CD4-positive, alpha-beta T cell treated with Interleukin-4 for 1 hour (primary cell): Measurements from ENCODE around the gene LSMEM2.
"Not testable (repeated sequence)": the region's sequence is repeated elsewhere in the genome, so short reads cannot be mapped to it uniquely, and the experiment has no call there.

Experiments
- DNase-seq, 2 donors: peaks; one replicate each; pipeline ENCODE4 v3.0.0-alpha.2; 2020 to 2022

The LSMEM2 gene

DNA sequence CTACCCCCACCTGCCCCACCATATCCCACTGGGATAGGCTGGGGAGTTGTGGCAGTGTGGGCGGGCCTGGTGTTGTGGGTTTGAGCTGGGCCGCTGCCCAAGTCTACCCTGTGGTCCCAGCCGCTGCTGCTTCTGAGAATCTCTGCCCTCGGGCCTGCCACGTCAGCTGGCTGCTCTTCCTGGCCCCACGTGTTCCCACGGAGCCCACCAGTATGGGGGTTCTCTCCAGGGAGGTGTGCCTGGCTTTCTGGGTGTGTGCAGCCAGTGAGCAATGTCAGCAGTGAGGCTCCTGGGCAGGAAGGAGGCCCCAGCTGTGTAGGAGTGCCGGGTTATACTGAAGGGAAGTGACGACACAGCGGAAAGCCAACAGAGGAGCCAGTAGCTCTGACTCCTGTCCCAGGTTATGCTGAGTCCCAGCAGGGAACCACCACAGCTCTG is 32.4 kb upstream of the LSMEM2 start:
- peak; percentile 82 to 86 for DNase-seq

DNA sequence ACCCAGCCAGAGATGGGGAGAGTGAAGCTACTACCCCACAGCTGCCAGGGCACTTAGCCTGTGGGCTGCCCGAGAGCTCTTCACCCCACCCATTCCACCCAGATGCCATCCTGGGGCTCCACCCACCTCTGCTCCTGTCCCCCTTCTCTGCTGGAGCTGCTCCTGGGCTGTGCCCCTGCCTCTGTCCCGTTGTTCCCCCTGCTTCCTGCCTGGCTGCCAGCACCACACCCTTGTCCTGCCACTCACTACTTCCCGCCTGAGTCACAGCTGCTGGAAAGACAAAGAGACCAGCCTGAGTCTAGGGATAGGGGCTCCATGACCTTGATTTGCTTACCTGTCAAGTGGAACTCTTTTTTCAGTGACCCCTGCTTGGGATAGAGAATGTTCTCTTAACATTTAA is 30.5 kb upstream of the LSMEM2 start:
- no peak for DNase-seq

DNA sequence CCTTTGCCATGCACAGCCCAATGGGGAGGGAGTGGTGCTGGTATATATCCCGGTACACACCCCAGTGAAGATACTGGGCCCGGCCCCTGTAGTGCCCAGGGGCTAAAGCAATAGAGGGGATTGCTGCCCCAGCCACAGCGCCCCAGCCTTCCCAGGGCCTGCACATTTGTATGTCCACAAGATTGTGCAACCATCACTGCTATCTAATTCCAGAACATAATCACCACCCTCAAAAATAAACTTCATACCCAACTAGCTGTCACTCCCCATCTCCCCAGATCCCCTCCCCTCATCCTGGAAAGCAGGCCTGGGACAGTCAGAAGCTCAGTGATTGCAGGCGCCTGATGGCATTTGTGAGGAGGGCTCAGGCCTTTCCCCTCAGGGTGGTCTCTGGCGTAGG is 29.4 kb upstream of the LSMEM2 start:
- no peak for DNase-seq

DNA sequence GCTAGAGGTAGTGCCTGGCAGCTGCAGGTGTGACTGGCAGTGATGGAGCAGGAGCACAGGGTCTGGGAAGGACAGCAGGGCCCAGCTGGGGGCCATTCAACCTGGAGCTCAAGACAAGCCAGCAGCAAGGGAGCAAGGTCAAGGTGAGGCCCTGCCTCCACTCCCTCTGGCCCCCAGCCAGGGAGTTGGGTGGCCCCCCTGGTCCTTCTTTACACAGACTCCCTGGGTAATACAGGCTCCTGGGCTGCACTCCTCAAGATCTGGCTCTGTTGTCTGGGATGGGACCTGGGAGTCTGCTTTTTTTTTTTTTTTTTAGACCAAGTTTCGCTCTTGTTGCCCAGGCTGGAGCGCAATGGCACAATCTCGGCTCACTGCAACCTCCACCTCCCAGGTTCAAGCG is 28.4 kb upstream of the LSMEM2 start:
- DNase-seq: no peak

DNA sequence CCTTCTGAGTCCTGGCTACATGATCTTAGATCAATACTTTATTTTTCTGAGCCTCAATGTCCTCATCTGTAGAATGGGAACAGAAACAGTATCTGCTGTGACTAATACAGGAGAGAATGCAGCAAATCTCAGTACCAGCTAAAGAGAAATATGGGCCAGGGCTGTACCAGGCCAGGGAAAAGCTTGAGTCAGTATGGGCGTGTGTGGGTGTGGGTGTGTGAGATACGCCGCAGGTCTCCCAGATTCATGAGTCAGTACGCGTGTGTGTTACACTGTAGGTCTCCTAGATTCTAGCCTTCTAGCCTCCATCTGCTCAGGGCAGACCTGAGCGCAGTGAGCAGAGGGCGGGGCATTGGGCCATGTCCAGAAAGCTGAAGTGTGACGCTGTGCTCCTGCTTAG is 27.7 kb upstream of the LSMEM2 start:
- DNase-seq: no peak

DNA sequence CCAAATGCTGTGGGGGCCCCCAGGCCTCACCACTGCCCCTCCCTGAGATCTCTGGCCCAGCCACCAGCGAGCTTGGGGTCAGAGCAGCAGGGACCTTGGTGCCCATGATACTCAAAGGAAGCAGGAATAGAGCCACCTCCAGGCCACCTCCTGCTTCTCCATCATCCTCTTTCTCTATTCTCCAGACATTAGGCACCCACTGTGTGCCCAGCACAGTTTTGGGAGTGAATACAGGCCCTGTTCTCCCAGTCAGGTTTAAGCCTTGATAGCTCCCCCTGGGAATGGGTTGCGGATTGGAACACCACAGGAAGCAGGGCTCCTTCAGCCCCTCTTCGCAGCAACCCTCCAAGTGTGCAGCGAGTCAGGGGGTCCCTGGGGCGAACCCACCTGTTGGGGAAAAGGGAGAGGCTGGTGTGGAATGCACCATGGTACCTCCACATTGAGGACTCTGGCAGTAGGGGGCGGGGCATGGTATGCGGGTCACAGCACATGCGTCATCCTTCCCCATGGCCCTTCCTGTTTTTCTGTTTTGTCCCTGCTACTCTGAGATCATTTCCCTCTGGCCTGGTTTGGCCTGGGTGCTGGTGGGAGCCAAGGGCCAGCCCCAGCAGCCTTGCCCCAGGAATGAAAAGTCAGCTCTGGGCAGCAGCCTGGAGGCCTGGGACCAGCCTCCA is 24.2 kb upstream of the LSMEM2 start:
- DNase-seq: peak in 1 of 2 donors; percentile 70

DNA sequence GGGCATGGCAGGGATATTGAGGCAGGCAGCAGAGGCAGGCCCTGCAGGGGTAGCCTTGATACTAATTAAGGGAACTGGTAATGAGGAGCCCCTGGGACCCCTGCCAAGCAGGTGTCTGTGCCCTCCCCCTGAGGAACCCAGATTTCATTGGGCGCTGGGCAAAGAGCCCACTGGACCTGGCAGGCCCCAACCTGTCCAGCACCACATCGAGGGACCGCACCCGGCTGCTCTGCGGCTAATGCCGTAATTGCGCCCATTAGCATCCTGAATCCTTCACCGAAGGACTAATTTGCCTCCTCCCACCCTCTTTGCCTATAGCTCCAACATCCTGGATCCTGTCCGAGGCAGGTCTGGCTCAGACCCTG is 23.7 kb upstream of the LSMEM2 start:
- DNase-seq: no peak

DNA sequence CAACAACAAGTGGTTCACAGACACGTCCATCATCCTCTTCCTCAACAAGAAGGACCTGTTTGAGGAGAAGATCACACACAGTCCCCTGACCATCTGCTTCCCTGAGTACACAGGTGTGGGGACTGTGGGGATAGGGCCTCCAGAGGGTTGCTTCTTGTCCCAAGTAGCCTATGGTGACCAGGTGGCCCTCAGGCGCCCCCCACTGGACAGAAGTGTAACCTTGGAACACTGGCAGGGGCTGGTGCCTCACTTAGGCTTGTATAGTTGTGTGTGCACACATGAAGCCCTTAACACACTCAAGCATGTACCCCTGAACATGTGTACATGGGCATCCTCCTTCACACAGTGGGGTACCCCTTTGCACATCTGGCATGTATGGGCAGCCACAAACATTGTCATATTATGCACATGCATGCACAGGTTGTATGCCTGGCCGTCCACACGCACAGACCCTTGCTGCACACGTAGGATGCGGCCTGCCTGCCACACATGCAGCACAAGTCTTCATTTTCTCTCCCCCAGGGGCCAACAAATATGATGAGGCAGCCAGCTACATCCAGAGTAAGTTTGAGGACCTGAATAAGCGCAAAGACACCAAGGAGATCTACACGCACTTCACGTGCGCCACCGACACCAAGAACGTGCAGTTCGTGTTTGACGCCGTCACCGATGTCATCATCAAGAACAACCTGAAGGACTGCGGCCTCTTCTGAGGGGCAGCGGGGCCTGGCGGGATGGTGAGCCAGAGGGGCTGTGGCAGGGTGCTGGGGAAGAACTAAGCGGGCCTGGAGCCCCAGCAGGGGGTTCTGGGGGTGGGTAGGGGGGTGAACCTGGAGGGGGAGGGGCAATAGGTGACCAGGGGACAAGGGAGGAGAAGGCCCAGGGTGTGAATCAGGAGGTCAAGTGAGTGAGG is 21.7 kb upstream of the LSMEM2 start:
- peak; percentile 43 to 47 for DNase-seq

DNA sequence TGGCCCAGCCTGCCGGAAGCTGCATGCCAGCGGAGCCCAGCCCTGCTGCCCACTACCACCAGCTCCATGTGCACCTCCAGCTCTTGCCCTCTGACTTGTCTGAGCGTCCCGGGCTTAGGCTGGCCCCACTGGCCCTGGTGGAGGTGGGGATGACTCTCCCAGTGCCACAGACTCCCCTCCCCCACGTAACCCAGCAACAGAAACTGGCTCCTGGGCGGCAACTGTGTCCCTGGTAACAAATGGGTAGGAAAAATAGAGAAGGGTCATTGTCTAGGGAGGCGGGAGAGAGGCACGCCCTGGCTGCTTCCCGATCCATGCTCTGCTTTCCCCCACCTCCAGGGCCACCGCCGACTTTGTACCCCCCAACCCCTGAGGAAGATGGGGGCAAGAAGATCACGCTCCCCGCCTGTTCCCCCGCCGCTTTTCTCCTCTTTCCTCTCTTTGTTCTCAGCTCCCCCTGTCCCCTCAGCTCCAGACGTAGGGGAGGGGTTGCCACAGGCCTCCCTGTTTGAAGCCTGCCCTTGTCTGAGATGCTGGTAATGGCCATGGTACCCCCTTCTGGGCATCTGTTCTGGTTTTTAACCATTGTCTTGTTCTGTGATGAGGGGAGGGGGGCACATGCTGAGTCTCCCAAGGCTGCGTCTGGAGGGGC is 20.7 kb upstream of the LSMEM2 start:
- DNase-seq: no peak

DNA sequence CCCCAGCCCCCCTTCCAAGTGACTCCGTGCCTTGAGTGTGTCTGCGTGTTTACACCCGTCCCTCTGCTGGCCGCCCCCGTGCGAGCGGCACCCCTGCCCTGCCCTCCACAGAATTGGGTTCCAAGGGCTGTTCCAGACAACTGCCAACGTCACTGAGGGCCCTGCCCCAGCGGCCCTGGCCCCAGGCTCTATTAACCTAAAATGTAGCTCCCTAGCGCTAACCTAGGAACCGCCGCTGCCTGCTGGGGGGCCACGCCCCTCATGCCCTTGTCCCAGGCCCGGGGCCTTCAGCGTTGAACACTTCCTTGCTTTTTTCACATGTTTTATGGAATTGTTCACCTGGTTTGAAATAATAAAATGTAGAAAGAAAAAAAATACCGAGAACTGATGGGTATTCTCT is 19.9 kb upstream of the LSMEM2 start:
- no peak for DNase-seq

DNA sequence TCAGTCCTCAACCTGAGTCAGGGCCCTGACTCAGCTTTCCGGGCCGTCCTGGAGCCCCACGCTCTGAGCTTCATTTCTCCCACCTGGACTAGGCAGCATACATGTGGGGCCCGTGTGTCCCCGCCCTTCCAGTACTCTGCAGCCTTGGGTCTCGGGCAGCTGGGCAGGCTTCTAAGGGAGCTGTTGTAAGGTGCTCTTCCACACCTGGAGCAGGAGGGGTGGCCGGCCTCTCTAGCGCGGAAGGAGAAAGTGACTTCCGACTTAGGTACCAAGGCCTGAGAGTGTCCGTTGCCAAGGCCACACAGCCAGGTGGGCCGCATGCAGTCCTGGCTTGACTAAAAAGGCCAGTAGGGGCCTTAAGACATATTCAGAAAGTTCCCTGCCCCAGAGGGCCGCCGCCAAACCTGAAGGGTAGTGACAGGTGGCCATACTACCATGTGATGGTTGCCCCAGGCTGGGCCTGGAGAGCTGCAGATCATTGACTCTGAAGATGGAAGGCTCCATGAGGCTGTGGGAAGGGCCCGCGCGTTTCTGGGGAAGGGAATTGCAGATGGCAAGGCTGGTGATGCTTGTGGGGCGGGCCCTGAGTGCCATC is 19.4 kb upstream of the LSMEM2 start:
- DNase-seq: no peak

DNA sequence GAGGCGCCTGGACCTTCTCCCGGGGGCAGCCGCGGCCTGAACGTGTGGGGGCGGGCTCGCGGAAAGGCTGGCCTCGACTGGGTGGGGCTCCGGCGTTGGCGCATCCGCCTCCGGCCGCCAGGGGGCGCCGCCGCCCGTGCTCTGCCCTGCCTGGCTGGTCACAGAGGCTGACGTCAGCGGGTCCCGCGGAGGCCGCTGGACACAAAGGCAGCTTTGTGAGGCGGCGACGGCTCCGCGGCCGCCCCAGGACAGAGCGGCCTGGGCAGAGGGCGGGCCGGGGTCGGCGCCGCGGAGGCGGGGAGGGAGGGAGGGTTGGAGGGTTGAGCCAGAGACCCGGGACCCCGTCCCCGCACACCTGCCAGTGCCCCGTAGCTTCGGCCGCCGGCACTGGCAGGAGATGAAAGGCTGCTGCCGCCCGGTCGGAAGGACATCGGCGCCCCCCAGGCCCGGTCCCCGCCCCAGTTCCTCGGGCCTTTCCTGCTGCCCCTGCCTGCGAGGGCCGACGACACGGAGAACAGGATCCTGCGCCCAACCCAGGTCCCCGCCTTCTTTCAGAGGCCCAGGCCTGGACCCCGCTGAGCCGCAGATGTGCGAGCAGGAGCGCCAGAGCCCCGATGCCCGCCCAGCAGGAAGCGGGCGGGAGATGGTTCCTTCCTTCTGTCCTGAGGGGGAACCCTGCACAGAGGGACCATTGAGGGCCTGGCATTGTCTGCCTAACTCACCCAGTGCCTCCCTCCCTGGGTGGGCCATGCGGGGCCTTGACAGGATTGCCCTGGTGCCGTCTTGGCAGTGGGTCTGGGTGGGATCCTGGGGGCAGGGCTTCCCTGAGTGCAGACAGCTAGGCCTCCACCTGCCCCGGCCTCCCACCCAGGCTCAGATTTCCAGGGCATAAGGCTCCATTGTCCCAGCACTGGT is 18.6 kb upstream of the LSMEM2 start:
- peak; percentile 86 to 87 for DNase-seq

DNA sequence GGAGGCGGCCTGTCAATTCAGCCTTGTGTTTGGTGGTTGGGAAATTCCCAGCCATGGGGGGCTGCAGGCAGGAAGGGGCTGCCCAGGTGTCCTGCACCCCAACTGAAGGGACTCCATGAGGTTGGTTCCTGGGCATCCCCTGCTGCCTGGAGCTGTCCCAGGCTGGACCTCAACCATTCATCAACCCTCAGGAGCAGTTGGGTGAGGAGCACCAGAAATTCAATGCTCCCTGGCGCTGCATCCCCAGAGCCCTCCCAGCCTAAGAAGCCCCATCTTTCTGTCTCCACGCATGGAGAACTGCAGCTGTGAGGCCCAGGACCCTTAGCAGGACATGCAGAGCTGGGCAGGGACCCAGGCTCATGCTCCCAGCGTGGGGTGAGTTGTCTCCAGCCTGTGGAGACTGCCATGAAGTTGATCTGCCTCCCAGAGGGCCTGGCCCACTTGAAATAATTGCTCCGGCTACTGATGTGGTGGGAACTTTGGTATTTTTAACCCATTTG is 17.9 kb upstream of the LSMEM2 start:
- no peak for DNase-seq

DNA sequence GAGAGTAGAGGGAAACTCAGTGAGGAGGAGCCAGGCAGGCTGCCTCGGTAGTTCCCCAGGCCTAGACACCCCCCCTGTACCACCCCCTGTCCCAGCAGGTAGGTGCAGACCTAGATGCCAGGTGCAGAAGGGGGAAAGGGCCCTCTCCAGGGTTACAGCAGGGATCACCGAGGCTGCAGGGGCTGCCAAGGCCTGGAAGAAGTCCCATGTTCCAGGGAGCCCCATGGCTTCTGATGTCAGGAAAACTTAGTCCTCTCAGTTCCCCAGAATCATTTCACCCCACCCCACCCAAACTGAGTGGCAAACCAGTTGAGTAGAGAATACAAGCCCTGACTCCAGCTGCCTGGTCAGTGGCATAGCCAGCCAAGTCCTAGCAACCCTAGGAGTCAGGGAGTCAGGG is 17.4 kb upstream of the LSMEM2 start:
- no peak for DNase-seq

DNA sequence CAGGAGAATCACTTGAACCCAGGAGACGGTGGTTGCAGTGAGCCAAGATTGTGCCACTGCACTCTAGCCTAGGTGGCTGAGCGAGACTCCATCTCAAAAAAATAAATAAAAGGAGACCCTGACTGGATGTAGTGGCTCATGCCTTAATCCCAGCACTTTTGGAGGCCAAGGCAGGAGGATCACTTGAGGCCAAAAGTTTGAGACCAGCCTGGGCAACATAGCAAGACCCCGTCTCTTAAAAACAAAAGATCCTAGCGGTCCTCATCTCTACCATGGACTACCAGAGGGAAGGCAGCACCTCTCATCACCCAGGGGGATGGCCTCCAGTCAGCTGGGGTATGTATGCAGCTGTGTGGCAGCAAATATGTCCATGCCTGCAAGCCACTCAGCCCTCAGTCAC is 16.7 kb upstream of the LSMEM2 start:
- DNase-seq: not testable (repeated sequence)

DNA sequence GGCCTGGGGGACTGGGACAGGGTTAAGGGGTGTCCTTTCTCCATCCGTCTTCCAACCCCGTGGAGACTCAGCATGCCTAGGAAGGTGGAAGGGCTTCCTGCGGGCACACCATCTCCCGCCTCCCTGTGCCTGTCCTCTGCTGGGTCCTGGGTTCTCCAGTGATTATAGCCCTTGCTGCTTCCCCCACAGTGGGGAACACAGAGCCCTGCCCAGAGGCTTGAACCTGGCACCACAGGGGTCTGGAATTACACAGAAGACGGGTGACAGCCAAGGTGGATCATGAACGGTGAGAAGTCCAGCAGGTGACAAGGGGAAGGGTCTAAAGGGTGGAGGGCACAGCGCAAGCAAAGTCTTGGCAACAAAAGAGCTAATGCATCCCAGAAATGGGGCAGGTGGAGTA is 16.1 kb upstream of the LSMEM2 start:
- no peak for DNase-seq

DNA sequence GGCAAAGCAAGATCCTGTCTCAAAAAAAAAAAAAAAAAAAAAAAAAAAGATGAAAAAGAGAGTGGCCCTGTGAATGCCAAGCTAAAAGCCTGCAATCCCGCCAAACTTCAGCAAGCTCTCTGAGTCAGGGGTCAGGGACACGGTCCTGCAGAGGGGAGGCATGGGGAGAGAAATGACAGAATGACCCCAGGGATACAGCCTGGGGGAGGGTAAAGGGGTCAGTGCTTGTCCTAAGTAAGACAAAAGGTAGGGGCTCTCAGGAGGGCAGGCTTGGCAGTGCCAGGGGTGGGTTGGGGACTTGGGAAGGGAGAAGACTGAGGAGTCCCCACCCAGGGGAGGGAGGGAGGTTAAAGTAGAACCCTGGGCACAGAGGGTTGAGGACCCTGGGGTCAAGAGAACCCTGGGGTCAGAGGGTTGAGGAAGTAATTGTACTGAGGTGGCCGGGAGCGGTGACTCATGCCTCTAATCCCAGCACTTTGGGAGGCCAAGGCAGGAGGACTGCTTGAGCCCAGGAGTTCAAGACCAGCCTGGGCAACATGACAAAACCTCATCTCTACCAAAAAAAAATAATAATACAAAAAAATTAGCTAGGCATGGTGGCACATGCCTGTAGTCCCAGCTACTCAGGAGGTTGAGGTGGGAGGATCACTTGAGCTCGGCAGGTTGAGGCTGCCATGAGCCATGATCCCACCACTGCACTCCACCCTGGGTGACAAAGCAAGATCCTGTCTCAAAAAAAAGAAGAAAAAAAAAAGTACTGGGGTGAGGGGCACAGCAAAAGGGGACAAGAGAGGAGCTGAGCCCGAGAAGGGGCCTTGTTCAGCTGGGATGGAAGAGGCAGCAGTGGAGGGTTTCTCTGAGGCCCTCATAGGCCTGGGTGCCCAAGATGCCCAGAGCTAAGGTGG is 15.2 kb upstream of the LSMEM2 start:
- no peak for DNase-seq

DNA sequence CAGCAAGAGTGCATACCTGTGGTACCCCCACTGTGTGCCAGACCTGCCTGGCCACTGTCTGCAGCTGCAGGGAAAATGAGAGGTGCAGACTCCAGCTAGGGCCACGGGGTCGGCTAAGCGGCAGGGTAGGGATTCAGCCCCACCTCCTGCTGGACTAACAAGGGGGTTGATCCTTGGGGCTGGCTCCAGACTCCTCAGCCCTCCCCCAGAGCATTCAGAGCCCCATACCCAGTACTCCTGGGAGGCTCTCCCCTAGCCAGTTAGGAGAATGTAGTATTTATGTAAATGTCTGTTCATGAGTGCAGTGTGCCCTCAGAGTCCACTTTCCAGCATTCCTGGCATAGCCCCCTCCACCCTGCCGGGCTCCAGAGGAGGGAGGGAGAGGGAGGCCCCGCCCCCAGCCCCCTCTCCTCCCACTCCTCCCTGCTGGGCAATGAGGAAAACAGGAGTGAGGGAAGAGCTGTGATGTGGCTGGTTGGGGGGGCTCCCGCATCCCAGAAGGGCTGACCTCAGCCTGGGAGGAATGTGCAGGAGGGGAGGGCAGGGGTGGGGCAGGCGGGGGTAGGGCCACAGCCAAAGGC is 14.4 kb upstream of the LSMEM2 start:
- DNase-seq: no peak

DNA sequence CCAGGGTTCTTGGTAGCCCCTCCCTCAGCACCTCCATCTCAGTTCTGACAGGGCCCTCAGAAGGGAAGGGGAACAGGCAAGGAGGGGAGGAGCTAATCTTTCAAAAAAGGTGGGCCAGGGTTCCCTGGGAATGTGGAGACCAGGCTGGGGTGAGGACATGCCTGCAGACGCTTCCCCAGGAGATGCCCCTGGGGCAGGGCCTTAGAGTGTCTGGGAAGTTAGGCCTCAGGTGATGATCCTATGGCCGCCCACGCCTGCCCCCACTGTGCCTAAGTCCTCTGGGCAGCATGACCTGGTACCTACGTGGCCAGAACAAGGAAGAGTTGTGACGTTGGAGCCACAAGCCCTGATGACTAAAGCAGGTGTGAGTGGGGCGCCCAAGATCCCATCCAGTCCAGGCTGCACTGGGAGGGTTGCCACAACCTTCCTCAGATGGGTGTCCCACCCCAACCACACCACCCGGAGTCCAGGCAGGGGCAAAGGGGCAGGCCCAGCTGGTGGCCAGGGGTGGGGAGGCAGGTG is 13.9 kb upstream of the LSMEM2 start:
- no peak for DNase-seq

DNA sequence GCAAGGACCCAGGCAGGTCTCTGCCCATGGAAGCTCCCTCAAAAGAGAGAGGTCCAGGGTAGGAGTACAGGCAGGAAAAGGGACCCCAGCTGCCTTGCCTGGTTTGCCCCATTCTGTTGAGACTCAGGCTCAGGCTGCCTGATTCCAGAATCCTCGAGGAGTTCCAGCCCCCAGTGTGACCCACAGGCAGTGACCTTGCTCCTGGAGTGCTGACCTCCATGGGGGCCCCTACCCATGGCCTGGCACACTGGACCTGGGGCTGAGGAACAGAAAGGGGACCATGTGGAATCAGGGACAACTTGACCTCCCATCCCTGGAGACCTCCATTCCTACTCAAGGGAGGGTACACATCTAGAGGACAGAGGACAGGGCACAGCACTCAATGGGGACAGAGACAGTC is 13.3 kb upstream of the LSMEM2 start:
- DNase-seq: no peak
